22Rv1 (cell line): ENCODE data around the gene MRPL22.
A peak's percentile ranks its signal among the peaks of the same experiment; 100 is the strongest.
"Not testable (repeated sequence)": the region's sequence is repeated elsewhere in the genome, so short reads cannot be mapped to it uniquely, and the experiment has no call there.

Experiments used
- H3K27ac ChIP-seq: fragments of 450-650 bp; 2 replicates; pipeline ENCODE4 v1.5.1; 2017
- ZFX ChIP-seq: fragments of 450-650 bp; IDR thresholded peaks from 2 replicates; pipeline ENCODE4 v1.6.1; 2017; ENCODE audit warnings: antibody characterized with exemption, borderline replicate concordance
- TF ChIP-seq, protein P1 (sequence below): fragments of 450-650 bp; IDR thresholded peaks from 2 replicates; pipeline ENCODE4 v1.5.1; 2017; ENCODE audit warnings: mild to moderate bottlenecking

MRPL22 gene

DNA sequence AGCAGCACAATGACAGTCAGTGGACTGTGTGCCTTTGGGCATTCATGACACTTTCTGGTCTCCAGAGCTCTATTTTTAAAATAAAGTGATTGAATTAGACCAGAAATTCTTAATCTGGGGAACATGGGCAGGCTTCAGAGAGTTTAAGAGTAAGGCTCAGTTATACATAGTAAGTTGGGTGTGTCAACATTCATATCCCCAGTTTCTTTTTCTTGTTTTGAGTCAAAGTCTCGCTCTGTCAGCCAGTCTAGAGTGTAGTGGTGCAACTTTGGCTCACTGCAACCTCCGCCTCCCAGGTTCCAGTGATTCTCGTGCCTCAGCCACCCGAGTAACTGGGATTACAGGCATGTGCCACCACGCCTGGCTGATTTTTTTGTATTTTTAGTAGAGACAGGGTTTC lies 59.0 kb downstream of the MRPL22 start:
- TF ChIP-seq, protein P1, sequence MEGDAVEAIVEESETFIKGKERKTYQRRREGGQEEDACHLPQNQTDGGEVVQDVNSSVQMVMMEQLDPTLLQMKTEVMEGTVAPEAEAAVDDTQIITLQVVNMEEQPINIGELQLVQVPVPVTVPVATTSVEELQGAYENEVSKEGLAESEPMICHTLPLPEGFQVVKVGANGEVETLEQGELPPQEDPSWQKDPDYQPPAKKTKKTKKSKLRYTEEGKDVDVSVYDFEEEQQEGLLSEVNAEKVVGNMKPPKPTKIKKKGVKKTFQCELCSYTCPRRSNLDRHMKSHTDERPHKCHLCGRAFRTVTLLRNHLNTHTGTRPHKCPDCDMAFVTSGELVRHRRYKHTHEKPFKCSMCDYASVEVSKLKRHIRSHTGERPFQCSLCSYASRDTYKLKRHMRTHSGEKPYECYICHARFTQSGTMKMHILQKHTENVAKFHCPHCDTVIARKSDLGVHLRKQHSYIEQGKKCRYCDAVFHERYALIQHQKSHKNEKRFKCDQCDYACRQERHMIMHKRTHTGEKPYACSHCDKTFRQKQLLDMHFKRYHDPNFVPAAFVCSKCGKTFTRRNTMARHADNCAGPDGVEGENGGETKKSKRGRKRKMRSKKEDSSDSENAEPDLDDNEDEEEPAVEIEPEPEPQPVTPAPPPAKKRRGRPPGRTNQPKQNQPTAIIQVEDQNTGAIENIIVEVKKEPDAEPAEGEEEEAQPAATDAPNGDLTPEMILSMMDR, result no peak
- no peak for TF ChIP-seq ZFX
- no peak overlapping the region for H3K27ac ChIP-seq

DNA sequence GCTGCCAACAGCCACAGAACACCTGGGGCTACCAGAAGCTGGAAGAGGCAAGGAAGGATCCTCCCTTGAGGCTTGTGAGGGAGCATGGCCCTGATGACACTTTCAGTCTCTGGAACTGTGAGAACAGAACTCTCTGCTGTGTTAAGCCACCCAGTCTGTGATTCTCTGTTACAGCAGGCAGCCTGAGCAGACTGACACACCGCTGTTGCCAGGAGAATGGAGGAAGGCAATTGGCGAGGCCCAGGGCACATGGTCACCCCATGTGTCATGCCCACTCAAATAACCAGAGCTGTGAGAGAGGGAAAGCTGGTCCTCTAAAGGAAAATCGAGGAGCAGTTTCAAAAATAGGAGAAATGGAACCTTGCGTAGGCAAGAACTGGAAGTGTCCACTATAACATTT lies 60.6 kb downstream of the MRPL22 start:
- H3K27ac ChIP-seq, result no peak overlapping the region
- TF ChIP-seq ZFX, result no peak
- TF ChIP-seq, protein P1, result no peak

DNA sequence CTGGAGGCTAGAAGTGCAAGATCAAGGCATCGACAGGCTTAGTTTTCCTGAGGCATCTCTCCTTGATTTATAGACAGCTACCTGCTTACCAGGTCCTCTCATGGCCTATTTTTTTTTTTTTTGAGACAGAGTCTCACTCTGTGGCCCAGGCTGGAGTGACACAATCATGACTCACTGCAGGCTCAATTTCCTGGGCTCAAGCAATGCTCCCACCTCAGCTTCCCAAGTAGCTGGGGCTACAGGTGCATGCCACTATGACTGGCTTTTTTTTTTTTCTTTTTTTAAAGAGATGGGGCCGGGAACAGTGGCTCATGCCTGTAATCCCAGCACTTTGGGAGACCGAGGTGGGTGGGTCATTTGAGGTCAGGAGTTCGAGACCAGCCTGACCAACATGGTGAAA lies 61.8 kb downstream of the MRPL22 start:
- H3K27ac ChIP-seq, result not testable (repeated sequence)

DNA sequence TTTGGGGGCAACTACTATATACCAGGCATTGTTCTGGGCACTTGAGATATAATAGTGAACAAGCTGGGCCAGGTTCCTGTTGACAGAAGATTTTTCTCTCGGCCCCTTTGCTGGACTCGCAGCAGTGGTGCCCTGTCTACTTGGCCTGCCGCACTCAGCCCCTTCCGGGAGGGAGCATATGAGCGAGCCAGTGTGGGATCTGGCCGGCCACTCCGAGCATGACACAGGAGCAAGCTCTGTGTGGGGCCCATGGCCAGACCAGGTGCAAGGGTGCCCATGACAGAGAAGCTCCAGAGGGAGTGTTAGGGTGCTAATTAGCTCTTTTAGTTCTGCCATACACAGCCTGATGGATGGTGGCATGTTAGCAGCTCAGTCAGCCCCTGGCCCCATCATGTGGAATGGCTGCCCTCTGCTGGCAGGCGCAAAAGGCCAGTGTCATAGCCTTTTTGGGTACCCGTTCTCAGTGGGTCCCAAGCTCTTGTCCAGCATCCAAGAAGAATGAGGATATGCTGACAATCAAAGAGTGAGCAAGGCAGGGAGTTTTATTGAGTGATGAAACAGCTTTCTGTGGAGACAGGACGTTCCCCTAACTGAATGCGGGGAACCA lies 63.4 kb downstream of the MRPL22 start:
- no peak overlapping the region for H3K27ac ChIP-seq
- TF ChIP-seq ZFX, result no peak
- TF ChIP-seq, protein P1, result peak; percentile 49

DNA sequence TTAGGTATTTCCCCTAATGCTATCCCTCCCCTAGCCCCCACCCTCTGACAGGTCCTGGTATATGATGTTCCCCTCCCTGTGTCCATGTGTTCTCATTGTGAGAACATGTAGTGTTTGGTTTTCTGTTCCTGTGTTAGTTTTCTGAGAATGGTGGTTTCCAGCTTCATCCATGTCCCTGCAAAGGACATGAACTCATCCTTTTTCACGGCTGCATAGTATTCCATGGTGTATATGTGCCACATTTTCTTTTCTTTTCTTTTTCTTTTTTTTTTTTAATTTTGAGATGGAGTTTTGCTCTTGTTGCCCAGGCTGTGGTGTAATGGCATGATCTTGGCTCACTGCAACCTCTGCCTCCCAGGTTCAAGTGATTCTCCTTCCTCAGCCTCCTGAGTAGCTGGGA lies 65.4 kb downstream of the MRPL22 start:
- not testable (repeated sequence) for H3K27ac ChIP-seq

DNA sequence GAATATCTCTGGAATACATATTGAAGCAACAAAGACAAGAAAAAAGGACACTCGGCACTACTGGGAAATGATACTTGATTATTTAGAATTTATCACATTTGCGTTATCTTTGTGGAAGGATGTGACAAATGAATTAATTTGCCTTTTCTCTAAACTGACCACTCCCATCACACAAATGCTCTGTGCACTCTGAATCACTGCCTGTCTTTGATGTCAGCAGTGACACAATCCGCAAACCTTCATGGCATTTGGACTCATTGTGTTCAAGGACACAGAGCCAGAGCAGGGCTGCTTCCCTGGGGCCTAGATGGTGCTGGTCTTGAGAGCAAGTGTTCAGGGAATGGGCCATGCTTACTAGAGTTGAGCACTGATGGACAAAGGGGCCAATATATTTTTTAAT lies 67.8 kb downstream of the MRPL22 start:
- TF ChIP-seq ZFX, result no peak
- TF ChIP-seq, protein P1, result no peak
- H3K27ac ChIP-seq, result no peak overlapping the region

DNA sequence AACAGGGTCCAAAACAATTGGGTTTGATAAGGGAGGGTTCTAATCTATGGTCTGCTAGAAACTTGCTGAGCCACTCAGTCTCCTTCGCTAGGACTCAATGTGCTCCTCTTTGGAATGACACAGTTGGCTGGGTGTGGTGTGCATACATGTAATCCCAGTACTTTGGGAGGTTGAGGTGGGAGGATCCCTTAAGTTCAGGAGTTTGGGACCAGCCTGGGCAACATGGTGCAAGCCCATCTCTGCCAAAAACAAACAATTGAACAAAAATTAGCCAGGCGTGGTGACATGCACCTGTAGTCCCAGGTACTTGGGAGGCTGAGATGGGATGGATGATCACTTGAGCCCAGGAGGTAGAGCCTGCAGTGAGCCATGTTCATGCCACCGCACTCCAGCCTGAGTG lies 70.0 kb downstream of the MRPL22 start:
- no peak overlapping the region for H3K27ac ChIP-seq
- TF ChIP-seq, protein P1, result no peak
- TF ChIP-seq ZFX, result no peak

DNA sequence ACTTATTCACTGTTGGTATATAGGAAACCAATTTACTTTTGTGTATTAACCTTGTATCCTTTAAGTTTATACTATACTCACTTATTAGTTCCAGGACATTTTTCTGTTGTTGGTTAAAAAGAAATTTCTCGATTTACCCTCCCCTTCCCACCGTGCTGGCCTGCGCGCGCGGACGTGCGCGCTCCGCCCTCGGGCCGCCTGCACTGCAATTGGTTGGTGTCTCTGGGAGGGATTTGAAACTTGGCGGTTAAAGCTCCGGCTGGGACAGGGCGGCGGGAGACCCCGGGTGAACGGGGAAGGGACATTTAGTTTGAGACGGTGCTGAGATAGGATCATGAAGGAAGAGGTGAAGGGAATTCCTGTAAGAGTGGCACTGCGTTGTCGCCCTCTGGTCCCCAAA lies 72.7 kb downstream of the MRPL22 start, which contains the start of gene KIF4B:
TSS of gene KIF4B (plus strand) at position 230 of the 400 bp plus-strand sequence. CDS start at position 335, 105 bp downstream.
- no peak within 1 kb of the TSS for H3K27ac ChIP-seq
- TF ChIP-seq, protein P1, result no peak
- TF ChIP-seq ZFX, result no peak
